Measurements from ENCODE around the gene PEDS1. TPM values are rescaled to one million over a fixed set of nuclear protein-coding genes. Genes with fewer than 3 reads are reported as not detected.

PEDS1 gene
- total and polyA plus RNA-seq, 2 of the 13 experiments (the other 11 are each of a cell fraction or from before 2014, with no cell fraction given), result 30.5 to 93.9 TPM

DNA sequence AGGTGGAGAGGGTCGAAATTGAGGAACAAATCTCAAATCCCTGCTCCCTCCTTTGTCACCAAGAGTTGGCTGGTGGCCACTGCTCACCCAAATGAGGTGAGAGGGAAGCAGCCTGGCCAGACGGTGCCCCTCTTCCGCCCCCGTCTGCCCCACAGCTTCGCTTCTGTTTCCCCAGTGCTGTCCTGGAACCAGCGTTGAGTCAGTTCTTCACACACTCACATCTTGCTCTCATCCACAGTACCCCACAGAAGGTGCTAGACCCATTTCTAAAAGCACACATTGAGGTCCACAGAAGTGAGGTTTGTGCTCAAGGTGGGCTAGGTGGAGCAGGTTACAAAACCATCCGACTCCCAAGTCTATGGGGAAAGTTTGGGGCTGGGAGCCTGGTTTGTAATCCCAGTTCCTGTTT, 40.9 kb upstream of the PEDS1 start (continued):
- TF ChIP-seq AFF4 (CRISPR knock-in tag; IDR thresholded peaks at IDR 0.05), result no peak
- TF ChIP-seq, protein P1, sequence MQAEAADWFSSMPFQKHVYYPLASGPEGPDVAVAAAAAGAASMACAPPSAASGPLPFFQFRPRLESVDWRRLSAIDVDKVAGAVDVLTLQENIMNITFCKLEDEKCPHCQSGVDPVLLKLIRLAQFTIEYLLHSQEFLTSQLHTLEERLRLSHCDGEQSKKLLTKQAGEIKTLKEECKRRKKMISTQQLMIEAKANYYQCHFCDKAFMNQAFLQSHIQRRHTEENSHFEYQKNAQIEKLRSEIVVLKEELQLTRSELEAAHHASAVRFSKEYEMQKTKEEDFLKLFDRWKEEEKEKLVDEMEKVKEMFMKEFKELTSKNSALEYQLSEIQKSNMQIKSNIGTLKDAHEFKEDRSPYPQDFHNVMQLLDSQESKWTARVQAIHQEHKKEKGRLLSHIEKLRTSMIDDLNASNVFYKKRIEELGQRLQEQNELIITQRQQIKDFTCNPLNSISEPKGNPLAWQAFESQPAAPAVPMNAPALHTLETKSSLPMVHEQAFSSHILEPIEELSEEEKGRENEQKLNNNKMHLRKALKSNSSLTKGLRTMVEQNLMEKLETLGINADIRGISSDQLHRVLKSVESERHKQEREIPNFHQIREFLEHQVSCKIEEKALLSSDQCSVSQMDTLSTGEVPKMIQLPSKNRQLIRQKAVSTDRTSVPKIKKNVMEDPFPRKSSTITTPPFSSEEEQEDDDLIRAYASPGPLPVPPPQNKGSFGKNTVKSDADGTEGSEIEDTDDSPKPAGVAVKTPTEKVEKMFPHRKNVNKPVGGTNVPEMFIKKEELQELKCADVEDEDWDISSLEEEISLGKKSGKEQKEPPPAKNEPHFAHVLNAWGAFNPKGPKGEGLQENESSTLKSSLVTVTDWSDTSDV (CRISPR knock-in tag; IDR thresholded peaks at IDR 0.05), result no peak
- TF ChIP-seq ZXDC (CRISPR knock-in tag; IDR thresholded peaks at IDR 0.05), result no peak
- TF ChIP-seq ZNF121 (CRISPR knock-in tag; IDR thresholded peaks at IDR 0.05), result no peak
- peak; percentile 38 for TF ChIP-seq ZNF782 (CRISPR knock-in tag; IDR thresholded peaks at IDR 0.05; ENCODE audit: borderline replicate concordance)
- TF ChIP-seq KDM2A (CRISPR knock-in tag; IDR thresholded peaks at IDR 0.05; ENCODE audit: borderline replicate concordance, low read depth), result no peak; the same call in 1 of the 2 replicates
- TF ChIP-seq ATM (IDR thresholded peaks at IDR 0.05; ENCODE audit: borderline replicate concordance), result no peak
- no peak for TF ChIP-seq RXRB (CRISPR knock-in tag; IDR thresholded peaks at IDR 0.05; ENCODE audit: borderline replicate concordance)

Data from HepG2 (cell line).